Ramos (cell line): Measurements from ENCODE around the gene OMA1.
"Not testable (repeated sequence)": the region's sequence is repeated elsewhere in the genome, so short reads cannot be mapped to it uniquely, and the experiment has no call there.

Source experiments
- in situ Hi-C: fragments of 300-500 bp; cut with MboI; formaldehyde crosslinking; loops from one replicate; pipeline ENCODE4 v1.14.3; 2022; ENCODE audit warnings: low sequenced_read_pairs; ENCODE audit not compliant: unreplicated experiment

The OMA1 gene

DNA sequence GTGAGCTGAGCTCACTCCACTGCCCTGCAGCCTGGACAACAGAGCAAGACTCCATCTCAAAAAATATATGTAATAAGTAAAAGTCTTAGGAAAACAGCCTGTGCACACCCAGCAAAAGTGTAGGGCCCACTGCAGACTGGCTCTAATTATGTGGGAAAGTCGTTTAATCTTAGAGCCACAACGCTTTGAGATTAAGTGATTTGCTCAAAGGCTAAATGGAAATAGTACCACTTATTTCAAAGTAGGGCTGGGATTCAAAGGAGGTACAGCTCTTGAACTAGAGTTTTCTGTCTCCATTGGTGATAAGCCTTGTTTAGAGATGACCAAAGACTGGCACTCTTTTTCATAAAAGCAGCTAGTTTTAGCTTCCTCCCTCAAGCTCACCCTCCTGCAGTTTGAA, 28.3 kb upstream of the OMA1 start:
- in situ Hi-C loops, result no loop called here

DNA sequence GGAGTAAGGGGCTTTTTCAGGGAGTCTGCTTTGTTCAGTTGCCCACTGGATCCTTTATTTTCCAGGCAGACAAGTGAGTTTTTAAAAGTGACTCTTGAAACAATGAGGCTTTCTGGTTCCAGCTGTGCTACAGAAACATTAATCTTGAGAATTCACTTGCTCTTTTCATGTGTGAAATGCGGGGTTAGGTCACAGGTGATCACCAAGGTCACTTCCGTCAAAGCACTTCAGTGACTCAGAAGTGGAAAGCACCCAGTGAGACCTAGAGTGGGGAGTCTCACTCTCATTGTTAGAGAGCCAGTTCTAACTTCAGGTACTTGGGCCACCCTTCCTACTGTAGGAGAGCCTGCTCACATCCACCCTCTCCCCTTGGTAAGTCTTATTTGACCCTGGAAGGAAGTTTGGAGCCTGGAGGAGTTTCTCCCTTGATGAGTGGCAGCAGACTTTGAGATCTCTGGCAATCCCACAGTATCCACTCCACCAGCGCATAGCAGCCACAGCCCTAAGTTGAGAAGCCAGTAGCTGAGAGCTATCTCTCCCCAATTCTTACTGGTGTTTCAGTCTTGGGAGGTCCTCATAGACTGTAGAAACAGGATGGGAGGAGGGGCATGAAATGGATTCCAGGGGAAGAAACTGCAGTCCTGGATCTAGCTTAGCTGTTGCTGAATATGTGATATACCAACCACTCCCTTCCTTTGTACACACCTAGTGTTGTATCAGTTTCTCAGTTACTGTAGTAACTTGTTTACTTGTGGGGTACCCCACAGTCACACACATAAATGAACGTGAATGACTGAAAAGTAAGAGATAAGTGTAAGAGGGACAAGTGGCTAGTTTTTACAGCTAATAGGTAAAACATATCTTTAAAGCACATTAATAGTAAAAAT, 27.4 kb upstream of the OMA1 start:
- in situ Hi-C loops, result no loop called here

DNA sequence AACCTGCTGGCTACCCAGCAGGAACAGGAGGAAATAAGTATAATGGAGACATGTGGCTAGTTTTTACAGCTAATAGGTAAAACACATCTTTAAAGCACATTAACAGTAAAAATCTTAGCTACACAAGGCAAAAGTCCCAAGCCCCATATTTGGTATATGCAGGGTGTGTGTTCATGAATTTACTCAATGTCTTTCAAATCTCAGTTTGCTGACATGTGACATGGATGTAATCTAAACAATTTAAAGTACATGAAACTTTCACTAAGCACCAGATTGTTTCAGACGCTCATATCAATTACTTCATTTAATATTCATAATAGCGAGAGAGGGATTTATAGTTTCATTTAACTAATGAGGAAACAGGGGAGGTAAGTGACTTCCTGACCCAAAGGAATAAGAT, 26.6 kb upstream of the OMA1 start:
- in situ Hi-C loops, result no loop called here

DNA sequence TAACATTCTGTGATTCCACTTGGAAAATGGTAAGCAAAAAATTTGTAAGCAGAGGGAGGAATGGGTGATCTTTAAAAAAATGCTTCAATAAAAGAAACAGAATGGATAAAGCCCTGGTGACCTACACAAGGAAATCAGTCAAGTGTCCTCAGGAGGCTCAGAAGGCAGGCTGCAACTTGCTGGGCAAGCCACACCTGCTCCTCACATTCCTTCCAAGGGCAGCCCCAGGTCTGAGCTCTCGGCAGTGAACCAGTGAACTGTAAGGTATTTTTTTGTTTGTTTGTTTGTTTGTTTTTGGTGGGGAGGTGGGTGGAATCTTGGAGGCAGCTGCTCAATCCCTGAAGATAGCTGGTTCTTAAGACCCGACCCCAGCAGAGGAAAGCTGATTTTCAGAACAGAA, 26.2 kb upstream of the OMA1 start:
- in situ Hi-C loops, result no loop called here

DNA sequence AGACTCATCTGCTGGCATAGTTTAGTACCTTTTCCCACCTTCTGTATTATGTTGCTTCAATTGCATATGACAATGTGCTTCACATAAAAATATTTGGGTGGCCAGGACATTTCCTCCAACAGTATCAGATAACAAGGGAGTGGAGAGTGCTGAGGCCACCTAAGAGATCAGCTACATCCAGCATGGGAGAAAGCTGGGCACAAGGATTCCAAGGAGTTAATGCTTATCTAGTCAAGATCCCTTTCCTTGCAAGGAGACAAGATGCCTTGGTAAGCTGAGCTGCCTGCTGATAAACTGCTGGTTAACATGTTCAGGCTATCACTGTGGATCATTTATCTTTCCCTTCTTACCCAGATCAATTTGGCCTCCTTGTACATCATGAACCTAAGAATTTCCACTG, 25.1 kb upstream of the OMA1 start:
- in situ Hi-C loops, result no loop called here

DNA sequence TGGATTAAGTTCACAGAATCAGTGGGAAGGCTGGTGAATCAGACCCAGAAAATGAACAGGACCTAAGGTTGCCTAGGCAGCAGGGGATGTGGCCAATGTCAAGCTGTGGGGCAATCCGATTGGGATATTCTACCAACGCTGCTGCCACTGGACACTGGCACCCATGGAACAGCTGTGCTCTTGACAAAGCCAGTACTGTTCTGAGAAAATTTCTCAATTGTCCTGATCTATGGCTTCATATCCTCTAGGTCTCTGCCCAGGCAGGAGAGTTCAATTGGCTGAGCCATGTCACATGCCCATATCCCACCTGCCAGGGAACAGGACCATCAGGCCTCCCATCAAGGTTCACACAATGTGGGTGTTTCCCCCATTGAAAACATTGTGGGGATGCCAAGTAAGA, 24.3 kb upstream of the OMA1 start:
- in situ Hi-C loops, result no loop called here

DNA sequence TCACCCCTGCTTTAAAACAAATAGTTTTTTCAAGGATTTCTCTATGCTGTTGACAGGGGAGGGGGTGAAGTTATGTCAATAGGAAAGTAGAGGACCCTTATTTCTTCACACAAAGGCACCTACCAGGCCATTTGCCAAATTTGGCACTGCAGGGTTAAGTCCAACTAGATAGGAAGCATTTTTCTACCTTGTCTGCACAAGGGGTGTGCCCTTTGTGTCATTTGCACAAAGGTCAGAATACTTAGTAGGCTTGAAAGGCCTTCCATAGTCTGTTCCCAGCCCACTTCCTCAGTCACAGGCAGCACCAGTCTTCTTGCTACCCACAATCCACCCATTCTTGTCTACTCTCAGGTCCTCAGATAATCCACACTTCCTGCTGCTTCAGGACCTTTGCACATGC, 23.6 kb upstream of the OMA1 start:
- in situ Hi-C loops, result no loop called here

DNA sequence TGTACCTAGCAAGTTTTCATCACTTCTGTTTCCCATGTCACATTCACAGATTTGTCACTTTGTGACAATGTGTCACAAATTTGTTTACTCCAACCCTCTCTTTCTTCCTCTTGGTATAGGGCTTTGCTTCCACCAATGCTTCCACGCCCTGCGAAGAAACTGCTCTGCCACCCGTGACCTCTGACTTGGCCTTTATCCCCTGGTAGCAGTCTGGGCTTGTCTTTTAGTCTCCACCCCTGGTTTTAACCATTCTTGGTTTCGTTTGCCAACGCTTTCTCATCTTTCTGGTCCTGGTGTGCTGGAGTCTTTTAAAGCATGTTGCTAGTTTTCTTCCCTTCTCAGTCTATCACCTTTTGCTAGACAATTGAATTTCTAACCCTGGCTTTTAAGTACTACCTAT, 22.4 kb upstream of the OMA1 start:
- in situ Hi-C loops, result no loop called here

DNA sequence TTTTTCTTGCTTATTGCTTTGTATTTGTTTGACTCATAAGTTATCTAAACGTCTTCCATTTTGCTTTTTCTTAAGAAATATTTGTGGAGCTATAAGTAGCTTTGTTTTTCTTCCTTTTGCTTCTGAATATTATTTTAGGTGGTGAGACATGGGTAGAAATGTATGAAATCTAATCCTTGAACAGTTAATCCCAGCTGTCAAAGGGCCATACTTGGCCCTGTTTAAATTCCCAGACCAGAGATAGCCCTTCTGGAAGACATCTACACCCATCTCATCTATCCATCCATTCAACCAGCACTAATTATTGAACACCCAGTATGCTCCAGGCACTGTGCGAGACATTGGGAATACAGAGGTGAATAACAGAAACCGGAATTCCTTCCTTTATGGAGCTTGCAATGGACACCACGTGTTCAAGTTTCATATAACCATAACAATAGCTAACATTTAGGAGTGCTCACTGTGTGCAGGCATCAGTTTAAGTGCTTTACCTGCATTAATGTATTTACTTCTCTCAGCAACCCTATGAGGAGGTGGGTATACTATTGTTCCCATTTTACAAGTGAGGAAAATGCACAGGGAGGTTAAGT, 21.8 kb upstream of the OMA1 start:
- in situ Hi-C loops, result no loop called here

DNA sequence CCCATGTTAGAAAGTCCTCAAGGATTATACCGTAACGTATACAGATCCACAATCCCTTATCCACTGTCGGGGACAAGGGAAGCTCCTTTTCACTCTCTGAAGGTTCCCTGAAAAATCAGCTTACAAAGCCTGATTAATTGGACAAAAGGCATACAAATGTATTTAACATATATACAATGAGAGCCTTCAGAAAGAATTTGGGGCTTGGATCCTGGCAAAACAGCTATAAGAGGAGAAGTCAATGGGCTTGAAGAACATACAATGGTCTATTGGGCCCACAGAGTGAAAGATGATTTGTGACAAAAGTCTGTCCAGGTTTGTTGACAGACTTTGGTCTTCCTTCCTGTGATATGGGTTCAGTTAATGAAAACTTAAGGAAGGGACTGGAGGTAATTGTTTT, 19.8 kb upstream of the OMA1 start:
- in situ Hi-C loops, result no loop called here

DNA sequence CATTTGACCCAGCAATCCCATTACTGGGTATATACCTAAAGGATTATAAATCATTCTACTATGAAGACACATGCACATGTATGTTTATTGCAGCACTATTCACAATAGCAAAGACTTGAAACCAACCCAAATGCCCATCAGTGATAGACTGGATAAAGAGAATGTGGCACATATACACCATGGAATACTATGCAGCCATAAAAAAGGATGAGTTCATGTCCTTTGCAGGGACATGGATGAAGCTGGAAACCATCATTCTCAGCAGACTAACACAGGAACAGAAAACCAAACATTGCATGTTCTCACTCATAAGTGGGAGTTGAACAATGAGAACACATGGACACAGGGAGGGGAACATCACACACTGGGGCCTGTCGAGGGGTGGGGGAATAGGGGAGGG, 17.2 kb upstream of the OMA1 start:
- in situ Hi-C loops, result not testable (repeated sequence)

DNA sequence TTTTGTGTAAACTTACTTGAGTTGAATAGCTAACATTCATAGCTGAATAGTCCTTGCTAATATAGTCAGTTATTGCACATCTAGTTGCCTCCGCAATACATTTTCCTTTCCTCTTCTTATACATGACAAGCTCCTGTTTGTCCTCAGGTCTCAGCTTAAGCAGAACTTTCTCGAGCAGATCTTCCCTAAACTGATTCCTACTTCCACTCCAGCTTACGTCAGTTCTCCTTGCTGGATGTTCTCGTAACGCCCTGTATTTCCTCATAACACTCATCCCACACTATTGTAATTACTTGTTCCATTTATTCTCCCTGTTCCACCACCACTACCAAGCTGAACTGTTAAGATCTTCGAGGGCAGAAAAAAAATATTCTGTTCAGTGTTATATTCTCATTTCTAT, 15.1 kb upstream of the OMA1 start:
- in situ Hi-C loops, result no loop called here

DNA sequence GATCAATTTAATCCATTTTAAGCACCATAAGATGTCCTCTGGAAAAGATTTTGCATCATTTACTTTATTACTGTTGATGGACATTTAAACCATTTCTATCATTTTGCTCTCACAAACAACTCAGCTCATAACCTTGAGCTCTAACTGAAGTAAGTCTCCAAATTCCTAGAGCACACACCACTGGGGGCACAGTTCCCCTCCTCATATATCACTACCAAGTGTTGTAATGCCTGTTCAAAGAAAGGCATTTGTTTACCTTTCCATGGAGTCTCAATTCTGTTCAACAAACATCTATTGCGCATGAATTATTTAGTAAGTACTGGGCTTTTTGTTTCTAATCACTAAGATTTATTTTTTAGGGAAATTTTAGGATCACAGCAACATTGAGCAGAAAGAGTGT, 8.9 kb upstream of the OMA1 start:
- in situ Hi-C loops, result no loop called here

DNA sequence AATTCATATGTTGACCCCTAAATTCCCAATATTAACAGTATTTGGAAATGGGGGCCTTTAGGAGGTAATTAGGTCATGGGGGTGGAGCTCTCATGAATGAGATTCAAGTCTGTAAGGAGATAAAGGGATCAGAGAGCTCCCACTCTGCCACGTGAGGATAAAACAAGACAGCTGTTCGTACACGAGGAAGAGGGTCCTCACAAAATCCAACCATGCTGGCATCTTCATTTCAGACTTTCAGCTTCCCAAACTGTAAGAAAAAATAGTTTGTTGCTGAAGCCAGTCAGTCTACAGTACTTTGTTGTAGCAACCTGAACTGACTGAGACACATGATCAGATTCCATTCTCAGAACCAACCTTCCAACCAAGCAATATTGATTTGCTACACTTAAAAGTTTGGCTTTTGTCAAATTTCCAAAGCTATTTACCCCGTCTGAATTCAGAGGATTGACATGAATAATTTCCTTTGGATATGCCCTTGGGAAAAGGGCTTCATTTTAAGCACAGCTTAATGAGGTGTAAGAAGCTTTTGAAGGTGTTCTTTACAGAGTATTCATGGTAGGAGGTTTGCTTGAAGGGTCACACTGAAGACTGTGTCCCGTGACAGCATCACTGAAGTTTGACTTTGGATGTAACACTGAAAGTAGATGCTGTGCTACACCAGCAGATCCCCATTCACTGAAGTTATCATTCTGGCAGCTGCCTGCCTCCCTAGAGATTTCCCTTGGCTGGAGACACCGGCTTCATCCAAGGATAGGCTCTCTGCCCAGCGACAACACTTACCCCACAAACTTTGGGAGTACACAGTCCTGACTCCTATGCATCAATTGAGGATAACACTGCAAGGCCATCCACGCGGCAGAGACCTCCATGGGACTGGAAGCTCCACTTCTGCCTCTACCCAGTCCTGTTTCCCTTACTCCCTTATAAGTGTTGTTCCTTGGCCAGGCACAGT, 4.9 kb upstream of the OMA1 start:
- in situ Hi-C loops, result no loop called here

DNA sequence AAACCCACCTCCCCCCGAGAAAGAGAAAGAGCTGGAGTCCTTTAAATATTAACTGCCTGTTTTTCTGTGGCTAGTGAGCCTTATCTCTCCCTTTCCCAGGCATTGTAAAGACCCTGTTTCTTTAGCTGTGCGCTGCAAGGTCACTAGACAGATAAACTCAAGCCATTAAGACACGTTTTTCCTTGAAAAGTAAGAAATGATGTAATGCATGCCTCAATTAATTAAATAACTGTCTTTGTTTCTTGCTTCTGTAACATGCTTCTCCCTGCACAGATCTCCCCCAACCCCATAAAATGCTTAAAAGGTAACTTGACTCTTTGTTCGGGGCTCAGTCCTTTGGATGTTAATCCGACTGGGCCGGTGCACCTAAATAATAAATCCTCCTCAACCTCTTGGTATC, 2.8 kb upstream of the OMA1 start:
- in situ Hi-C loops, result not testable (repeated sequence)

DNA sequence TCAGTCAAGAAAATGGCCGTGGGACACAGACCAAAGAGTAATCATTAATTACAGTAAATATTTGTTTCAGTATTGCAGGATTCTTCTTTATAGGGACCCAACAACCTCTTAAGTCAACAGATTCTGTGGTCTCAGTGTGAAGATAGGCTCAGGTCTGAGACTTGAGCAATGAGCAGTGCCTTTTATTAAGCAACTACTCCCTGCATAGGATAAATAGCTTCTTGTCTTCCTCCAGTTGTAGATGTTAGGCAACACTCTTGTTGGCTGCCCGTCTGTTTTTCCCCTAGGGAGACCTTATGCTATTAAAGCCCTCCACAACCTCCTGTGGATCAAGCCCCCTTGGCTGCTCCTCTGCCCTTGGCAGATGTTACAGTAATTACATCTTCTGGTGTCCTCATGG, 1.8 kb upstream of the OMA1 start:
- in situ Hi-C loops, result no loop called here

DNA sequence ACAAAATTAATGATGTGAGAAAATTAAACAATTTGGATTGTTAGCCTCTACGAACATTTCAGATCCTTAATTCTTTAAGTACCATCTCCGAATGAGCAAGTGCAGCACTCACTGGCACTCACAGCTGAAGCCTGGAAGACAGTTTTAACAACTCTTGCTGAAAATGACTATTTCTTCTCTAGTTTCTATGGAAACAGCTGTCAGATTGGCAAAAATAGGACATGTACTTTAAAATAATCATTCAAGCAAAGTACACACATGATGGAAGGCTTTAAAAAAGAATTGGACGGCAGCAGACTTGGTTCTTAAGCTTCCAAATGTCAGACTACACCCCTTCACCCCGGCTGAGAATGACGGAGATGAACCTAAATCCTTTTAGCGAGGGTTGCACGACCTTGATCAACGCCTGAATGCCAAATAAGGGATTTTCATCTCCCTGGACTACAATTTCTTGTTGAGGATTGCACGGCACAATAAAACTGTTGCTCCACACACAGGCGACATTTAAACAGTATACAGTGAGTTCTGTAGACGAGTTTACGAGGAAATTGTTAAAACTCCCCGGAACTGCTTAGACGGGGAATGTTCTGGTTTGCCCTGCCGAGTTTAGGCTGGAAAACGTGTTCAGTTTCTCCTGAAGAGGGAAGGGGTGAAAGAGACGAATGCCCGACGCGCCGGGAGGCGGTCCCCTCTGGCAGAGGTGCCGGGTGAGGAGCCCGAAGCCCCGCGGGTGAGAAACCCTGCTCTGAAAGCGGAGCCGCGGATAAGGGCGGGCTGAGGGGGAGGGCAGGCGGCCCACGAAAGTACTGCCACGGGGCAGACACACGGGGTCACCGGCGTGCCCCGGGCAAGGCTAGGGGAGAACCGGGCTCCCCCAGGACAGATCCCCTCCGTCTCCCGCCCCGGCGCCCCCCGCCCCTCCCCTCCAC, 671 bp downstream of the OMA1 start:
- in situ Hi-C loops, result no loop called here

DNA sequence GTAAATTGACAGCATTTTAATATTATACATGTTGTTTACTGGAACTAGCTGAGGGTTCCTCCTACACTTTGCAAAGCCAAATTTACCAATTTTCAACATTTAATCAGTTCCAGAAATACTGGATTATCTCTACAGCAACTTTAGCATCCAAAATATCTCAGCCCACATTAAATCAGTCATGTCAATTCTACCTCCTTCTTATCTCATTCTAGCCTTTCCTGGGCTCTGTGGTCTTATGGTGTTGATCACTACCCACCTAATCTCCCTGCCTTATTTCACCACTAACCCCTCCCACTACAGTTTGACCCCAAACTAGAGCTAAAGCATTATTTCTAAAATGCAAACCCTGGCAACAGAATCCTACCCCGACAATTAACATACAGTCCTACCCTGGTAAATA, 3.3 kb downstream of the OMA1 start:
- in situ Hi-C loops, result no loop called here

DNA sequence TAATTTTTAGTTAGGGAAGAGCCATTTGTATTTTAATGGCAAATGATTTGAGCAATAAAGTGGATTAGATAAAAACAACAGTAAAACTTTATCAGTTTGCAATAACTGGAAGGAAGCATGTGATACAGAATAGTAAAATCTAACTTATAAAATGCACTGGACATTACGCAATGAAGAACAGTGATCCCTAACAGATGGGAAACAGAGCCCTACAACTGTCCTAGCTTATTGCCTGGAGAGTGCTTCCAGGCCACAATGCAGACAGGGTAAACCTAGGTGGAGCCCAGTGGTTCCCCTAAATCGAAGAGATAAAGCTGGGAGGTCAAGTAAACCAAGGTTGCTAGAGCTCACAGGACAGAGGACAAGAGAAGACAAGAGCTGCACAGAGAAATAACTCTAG, 7.0 kb downstream of the OMA1 start:
- in situ Hi-C loops, result no loop called here

DNA sequence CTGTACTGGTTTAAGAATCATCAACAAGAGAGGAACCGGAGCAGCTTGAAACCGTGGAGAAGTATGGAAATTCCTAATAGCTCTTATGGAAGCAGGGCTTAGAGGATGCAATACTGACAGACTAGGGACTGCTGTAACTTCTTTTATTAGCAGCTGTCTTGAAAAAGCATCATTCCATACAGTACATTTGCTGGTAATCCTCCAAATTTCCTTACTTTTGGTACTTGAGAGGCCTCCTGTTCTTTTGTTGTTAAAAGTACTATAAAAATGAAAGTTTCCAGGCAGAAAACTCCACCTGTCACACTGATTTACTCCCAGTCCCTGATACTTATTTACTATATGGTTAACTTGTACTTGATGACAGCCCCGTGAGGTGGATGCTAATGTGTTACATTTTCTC, 7.7 kb downstream of the OMA1 start:
- in situ Hi-C loops, result no loop called here
